HUES6 (cell line): ENCODE data around the gene MAP3K5.
"Not testable (repeated sequence)": the region's sequence is repeated elsewhere in the genome, so short reads cannot be mapped to it uniquely, and the experiment has no call there.

ENCODE experiments used
- H3K27ac ChIP-seq: 2 replicates; pipeline ENCODE4 v1.7.0; 2013; ENCODE audit warnings: low read depth, mild to moderate bottlenecking, low read length, inconsistent platforms
- H3K27me3 ChIP-seq: 2 replicates; pipeline ENCODE4 v1.6.1; 2013; ENCODE audit warnings: low read length; ENCODE audit not compliant: control insufficient read depth, insufficient read depth
- H3K36me3 ChIP-seq: 2 replicates; pipeline ENCODE4 v1.6.1; 2013; ENCODE audit warnings: low read length; ENCODE audit not compliant: control insufficient read depth, insufficient read depth
- H3K4me1 ChIP-seq: 2 replicates; pipeline ENCODE4 v1.6.1; 2013; ENCODE audit warnings: low read length; ENCODE audit not compliant: control insufficient read depth, insufficient read depth
- H3K4me3 ChIP-seq: 2 replicates; pipeline ENCODE4 v1.5.1; 2013; ENCODE audit warnings: low read depth, low read length
- H3K9ac ChIP-seq: one replicate; pipeline ENCODE4 v1.6.1; 2013; ENCODE audit warnings: mild to moderate bottlenecking, low read length
- H3K9me3 ChIP-seq: 2 replicates; pipeline ENCODE4 v1.6.1; 2013; ENCODE audit warnings: low read depth, low read length; ENCODE audit not compliant: control insufficient read depth, insufficient read depth

Gene MAP3K5

DNA sequence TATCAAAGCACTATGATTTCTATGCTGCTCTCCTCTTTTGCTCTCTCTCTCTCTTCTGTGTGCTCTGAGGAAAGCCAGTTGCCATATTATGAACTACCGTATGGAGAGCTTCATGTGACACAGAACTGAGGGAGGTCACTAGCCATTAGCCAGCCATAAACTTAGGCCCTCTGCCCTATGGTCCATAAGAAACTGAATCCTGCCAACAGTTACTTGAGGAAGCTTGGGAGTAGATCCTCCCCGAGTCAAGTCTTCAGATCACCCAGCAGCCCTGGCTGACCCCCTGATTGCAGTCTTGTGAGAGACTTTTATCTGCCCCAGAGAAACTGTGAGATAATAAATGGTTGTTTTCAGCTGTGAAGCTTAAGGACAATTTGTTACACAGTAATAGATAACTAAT lies 24.4 kb upstream of the MAP3K5 start:
- Histone ChIP-seq H3K9me3 (no peaks in the 10 kb centered on the region), H3K27me3 (no peaks in the 10 kb centered on the region; the same call in 1 of the 2 replicates), H3K27ac (no peak overlapping the region), H3K9ac (no peak overlapping the region), H3K4me1 (no peaks in the 10 kb centered on the region), H3K4me3 (no peak overlapping the region), H3K36me3 (no peaks in the 10 kb centered on the region)

DNA sequence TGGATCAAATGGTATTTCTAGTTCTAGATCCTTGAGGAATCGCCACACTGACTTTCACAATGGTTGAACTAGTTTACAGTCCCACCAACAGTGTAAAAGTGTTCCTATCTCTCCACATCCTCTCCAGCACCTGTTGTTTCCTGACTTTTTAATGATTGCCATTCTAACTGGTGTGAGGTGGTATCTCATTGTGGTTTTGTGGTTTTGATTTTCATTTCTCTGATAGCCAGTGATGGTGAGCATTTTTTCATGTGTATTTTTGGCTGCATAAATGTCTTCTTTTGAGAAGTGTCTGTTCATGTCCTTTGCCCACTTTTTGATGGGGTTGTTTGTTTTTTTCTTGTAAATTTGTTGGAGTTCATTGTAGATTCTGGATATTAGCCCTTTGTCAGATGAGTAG lies 23.3 kb upstream of the MAP3K5 start:
- not testable (repeated sequence) for H3K36me3 ChIP-seq, H3K27me3 ChIP-seq, H3K4me3 ChIP-seq, H3K4me1 ChIP-seq, H3K9me3 ChIP-seq, H3K9ac ChIP-seq, H3K27ac ChIP-seq

DNA sequence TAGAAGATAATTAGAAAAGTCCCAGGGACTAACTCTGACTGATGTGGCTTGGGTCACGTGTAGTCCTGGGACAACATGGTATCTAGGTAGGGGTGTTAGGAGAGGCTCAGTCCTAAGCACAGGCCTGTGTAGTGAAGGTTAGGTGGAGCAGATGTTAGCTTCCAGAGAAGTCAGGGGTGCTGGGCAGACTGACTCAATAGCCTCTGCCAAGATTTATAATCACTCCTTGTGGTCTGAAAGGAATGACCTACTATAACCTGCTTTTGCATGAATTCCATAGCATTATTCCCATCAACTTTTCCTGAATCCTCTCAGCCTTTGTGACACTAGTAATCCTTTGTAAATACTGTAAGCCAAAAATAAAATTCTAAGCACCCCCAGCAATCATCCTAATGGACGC lies 19.9 kb upstream of the MAP3K5 start:
- Histone ChIP-seq H3K4me3 (no peak overlapping the region), H3K9ac (no peak overlapping the region), H3K36me3 (no peaks in the 10 kb centered on the region), H3K27ac (no peak overlapping the region), H3K4me1 (no peaks in the 10 kb centered on the region), H3K27me3 (no peaks in the 10 kb centered on the region), H3K9me3 (no peaks in the 10 kb centered on the region)

DNA sequence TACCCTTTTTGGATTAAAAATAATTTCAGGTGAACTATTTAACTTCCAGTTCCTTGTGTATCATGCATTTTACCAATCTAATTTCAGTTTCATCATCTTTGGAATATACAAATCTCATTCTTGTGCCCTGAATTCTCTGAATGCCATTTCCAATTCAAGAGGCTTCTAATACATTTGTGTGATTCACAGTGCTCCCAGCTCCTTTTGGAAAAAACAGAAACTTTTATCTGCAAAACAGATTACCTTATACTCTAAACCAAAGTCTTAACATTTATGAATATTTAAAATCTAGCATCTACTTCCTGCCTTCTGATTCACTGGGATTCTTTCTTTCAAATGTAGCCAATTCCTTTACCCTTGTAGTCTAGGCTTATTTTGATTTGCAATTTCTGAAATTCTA lies 19.0 kb upstream of the MAP3K5 start:
- no peaks in the 10 kb centered on the region for H3K27me3 ChIP-seq
- no peak overlapping the region for H3K9ac ChIP-seq
- H3K27ac ChIP-seq = no peak overlapping the region
- no peaks in the 10 kb centered on the region for H3K4me1 ChIP-seq
- no peaks in the 10 kb centered on the region for H3K36me3 ChIP-seq
- no peaks in the 10 kb centered on the region for H3K9me3 ChIP-seq
- no peak overlapping the region for H3K4me3 ChIP-seq

DNA sequence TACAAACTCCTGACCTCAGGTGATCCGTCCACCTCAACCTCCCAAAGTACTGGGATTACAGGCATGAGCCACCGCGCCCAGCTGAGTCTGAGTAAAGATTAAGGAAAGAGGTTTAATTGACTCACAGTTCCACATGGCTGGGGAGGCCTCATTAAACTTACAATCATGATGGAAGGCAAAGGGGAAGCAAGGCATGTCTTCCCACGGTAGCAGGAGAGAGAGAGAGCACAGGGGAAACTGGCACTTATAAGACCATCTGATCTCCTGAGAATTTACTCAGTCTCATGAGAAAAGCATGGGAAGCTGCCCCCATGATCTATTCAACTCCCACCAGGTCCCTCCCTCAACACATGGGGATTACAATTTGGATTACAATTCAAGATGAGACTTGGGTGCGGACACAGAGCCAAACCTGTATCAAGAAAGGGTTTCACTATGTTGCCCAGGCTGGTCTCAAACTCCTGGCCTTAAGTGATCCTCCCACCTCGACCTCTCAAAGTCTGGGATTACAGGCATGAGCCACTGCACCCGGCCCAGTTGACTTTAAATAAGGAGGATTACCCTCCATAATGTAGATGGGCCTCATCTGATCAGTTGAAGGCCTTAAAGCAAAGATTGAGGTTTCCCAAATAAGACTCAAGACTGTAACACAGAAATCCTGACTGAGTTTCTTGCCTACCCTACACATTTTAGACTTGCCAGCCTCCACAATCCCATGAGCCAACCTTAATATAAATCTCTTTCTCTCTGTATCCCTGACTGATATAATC lies 17.0 kb upstream of the MAP3K5 start:
- Histone ChIP-seq H3K9ac (no peak overlapping the region), H3K4me3 (no peak overlapping the region), H3K27ac (no peak overlapping the region), H3K36me3 (no peaks in the 10 kb centered on the region), H3K4me1 (no peaks in the 10 kb centered on the region), H3K9me3 (no peaks in the 10 kb centered on the region), H3K27me3 (no peaks in the 10 kb centered on the region)

DNA sequence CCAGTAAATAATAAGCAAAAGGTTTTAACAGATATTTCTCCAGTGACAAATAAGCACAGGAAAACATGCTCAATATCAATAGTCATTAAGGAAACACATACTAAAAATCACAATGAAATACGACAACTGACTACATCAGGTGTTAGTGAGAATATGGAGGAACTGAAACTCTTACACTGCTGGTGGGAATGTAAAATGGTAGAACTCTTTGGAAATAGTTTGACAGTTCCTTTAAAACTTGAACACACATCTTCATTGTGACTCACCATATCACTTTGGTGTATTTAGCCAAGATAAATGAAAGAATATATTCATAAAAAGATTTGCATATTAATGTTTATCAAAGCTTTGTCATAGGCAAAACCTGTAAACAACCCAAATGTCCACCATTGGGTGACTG lies 11.3 kb upstream of the MAP3K5 start:
- Histone ChIP-seq H3K4me3 (no peak overlapping the region), H3K36me3 (no peaks in the 10 kb centered on the region), H3K4me1 (no peaks in the 10 kb centered on the region), H3K27me3 (no peaks in the 10 kb centered on the region), H3K9ac (no peak overlapping the region), H3K9me3 (0 out of 2 replicates have a peak, but pooled peaks cover 6% of the 10 kb centered on the region), H3K27ac (no peak overlapping the region)

DNA sequence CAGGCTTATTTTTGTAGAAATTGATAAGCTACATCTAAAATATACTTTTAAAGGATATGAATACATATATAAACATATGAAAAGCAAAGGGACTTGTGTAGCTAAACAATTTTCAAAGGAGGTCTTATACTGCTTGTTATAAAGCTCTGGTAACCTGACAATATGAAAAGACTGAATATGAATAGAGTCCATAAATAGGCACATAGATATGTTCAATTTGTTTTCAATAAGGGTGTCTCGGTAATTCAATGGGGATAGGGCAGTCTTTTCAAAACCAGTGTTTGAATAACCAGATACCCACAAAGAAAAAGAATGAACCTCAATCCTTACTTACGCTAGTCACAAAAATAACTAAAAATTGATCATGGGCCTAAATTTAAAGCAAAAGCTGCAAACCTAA lies 9.3 kb upstream of the MAP3K5 start:
- Histone ChIP-seq H3K4me1 (no peaks in the 10 kb centered on the region), H3K27ac (no peak overlapping the region), H3K27me3 (no peaks in the 10 kb centered on the region), H3K9me3 (0 out of 2 replicates have a peak, but pooled peaks cover 6% of the 10 kb centered on the region), H3K9ac (no peak overlapping the region), H3K4me3 (no peak overlapping the region), H3K36me3 (no peaks in the 10 kb centered on the region)

DNA sequence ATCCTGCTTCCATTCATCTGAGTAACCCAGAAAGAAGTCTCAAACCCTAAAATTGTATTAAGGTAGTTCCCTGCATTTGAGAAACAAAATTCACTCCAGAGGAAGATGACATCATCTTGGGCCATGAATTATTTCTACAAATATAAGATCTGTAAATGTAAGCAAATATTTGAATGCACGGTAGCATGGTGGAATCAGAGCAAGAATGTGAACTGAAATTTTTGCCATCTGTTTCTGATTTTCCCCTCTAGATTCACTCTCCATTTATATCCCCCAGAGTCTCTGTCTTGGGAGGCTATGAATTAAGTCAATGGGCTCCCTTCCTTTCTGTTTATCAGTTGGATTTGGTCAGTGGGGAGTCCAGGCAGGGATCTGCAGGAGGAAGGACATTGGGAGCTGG lies 5.8 kb upstream of the MAP3K5 start:
- Histone ChIP-seq H3K9ac (no peak overlapping the region), H3K27ac (no peak overlapping the region), H3K9me3 (no peaks in the 10 kb centered on the region), H3K27me3 (peaks cover 9% of the 10 kb centered on the region), H3K4me1 (0 out of 2 replicates have a peak, but pooled peaks cover 5% of the 10 kb centered on the region), H3K36me3 (no peaks in the 10 kb centered on the region), H3K4me3 (no peak overlapping the region)

DNA sequence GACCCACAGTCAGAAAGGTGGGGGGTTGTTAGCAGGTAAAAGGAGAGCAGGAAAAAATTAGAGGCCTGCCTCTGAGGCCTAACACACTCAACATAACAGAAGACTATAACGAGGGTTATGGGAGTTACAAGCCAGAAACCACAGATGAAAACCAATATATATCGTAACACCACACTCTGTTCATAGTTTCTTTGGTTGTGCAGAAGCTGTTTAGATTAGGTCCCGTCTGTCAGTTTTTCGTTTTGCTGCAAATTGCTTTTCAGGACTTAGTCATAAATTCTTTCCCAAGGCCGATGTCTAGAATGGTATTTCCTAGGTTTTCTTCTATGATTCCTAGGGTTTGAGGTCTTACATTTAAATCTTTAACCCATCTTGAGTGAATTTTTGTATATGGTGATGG lies 3.7 kb upstream of the MAP3K5 start:
- Histone ChIP-seq H3K4me1 (0 out of 2 replicates have a peak, but pooled peaks cover 6% of the 10 kb centered on the region), H3K27me3 (peaks cover 30% of the 10 kb centered on the region), H3K27ac (no peak overlapping the region), H3K9ac (no peak overlapping the region), H3K36me3 (no peaks in the 10 kb centered on the region), H3K4me3 (no peak overlapping the region), H3K9me3 (no peaks in the 10 kb centered on the region)

DNA sequence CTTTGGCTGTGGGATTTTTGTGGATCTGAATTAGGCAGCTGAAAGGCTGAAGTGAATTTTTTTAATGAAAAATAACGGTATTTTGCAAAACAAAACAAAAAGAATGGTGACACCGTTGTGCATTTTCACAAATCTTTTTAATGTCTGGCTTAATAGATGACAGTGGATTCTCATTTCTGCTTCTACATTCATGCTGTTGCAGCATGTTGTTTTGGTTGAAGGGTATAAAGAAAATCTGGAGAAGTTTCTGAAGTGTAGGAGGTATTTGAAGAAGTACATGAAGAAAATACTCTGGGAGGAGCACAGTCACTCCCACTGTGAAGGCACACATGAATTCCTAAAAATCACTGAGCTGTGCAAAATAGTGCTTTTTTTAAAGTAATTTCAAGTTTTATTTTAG lies 3.1 kb upstream of the MAP3K5 start:
- Histone ChIP-seq H3K36me3 (no peaks in the 10 kb centered on the region), H3K27me3 (peaks cover 36% of the 10 kb centered on the region), H3K9ac (no peak overlapping the region), H3K4me3 (no peak overlapping the region), H3K4me1 (0 out of 2 replicates have a peak, but pooled peaks cover 7% of the 10 kb centered on the region), H3K9me3 (no peaks in the 10 kb centered on the region), H3K27ac (no peak overlapping the region)

DNA sequence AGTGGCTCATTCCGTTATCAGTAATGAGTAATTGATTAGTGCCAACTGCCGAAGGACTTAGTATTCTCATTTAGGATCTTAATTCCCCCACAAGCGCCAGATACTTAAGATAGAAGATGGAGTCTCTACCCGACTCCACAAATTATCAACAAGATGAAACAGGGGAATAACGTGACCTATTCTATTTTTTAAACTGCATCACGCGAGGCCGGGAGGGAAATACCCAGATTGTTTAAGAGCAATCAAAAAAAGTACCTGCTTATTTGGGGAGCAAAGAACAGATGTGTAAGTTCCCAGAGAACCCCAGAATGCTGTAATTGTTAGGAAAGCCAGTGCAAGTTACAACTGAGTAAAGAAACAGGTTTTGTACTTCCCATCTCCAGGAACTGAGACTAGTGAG lies 1.1 kb upstream of the MAP3K5 start:
- Histone ChIP-seq H3K27ac (no peak overlapping the region), H3K27me3 (peaks cover 49% of the 10 kb centered on the region), H3K9ac (no peak overlapping the region), H3K4me1 (0 out of 2 replicates have a peak, but pooled peaks cover 7% of the 10 kb centered on the region), H3K9me3 (no peaks in the 10 kb centered on the region), H3K36me3 (no peaks in the 10 kb centered on the region), H3K4me3 (peak overlapping the region; percentile 83)
